Heart left ventricle (tissue), 16 donors: Measurements from ENCODE around the gene PHACTR3. TPM values are rescaled to one million over a fixed set of nuclear protein-coding genes. Genes with fewer than 3 reads are reported as not detected.

Experiments used
- ATAC-seq, 4 donors: fragments of 200-7000 bp; cut with Tn5 transposase; one replicate each; pipeline ENCODE4 v1.9.1; 2020 to 2022; ENCODE audit warnings: moderate library complexity in 4 of 4, mild to moderate bottlenecking in 3 of 4, moderate number of reproducible peaks in 1 of 4
- DNase-seq, 5 donors: peaks; one replicate each; pipeline ENCODE4 v3.0.0-alpha.2; 2020
- H3K27ac ChIP-seq, 12 donors: fragments of 200-600 bp; sonication (generic) in 4 of 12; one replicate each; pipeline versions ENCODE4 v1.5.0 to v1.8.0; 2016 to 2022; ENCODE audit warnings: mild to moderate bottlenecking in 2 of 12
- H3K27me3 ChIP-seq, 9 donors: fragments of 200-600 bp; sonication (generic) in 2 of 9; one replicate each; pipeline versions ENCODE4 v1.5.1 to v1.8.0; 2016 to 2022; ENCODE audit warnings: mild to moderate bottlenecking in 3 of 9
- H3K36me3 ChIP-seq, 9 donors: fragments of 200-600 bp; sonication (generic) in 2 of 9; one replicate each; pipeline versions ENCODE4 v1.5.0 to v1.8.0; 2018 to 2022; ENCODE audit warnings: mild to moderate bottlenecking in 2 of 9
- H3K4me1 ChIP-seq, 12 donors: fragments of 200-600 bp; sonication (generic) in 4 of 12; one replicate each; pipeline versions ENCODE4 v1.5.0 to v1.8.0; 2016 to 2022; ENCODE audit warnings: mild to moderate bottlenecking in 3 of 12
- H3K4me3 ChIP-seq, 12 donors: fragments of 200-600 bp; sonication (generic) in 4 of 12; one replicate each; pipeline versions ENCODE4 v1.5.0 to v1.8.0; 2017 to 2022; ENCODE audit warnings: mild to moderate bottlenecking in 9 of 12, moderate library complexity in 4 of 12
- H3K9me3 ChIP-seq, 12 donors: fragments of 200-600 bp; sonication (generic) in 4 of 12; one replicate each; pipeline versions ENCODE4 v1.5.0 to v1.8.0; 2016 to 2022; ENCODE audit warnings: mild to moderate bottlenecking in 1 of 12
- CTCF ChIP-seq, 12 donors: fragments of 200-600 bp; sonication (generic) in 4 of 12; IDR thresholded peaks; one replicate each; pipeline versions ENCODE4 v1.5.0 to v1.8.0; 2018 to 2022; ENCODE audit warnings: antibody characterized with exemption in 12 of 12, mild to moderate bottlenecking in 5 of 12
- POLR2A ChIP-seq, 2 donors: fragments of 450-650 bp; IDR thresholded peaks; one replicate each; pipeline ENCODE4 v1.6.1; 2017; ENCODE audit warnings: antibody characterized with exemption in 2 of 2, mild to moderate bottlenecking in 2 of 2, moderate library complexity in 2 of 2
- WGBS, 4 donors: extraction: QIAGEN DNeasy Blood & Tissue Kit in 2 of 4; methylation state at CpG; one replicate each; pipeline versions ENCODE4 v1.1.5 to v1.1.7; 2013 to 2018; 5-methylcytosine and 5-hydroxymethylcytosine counted together
- intact Hi-C, 10 donors: fragments of 100-400 bp; cut with DNase I; formaldehyde crosslinking; loops; one replicate each; pipeline versions ENCODE4 v1.11.1 to v1.14.2; 2022
- polyA plus RNA-seq, 2 donors: library from polyadenylated mRNA; stranded (reverse); fragments of 200-250 nt; gene quantifications; one replicate each; pipeline ENCODE4 v1.2.3, GENCODE V29; 2013
- total RNA-seq, 9 donors: library from RNA; depleted of rRNA in 2 of 9; stranded (reverse); fragments of >200 nt in 2 of 9; fragmentation: NEBNext Ultra II Directional in 3 of 9; extraction: Animal tissue kit (Norgen Biotek cat#: 25700) in 3 of 9; gene quantifications; one replicate each; pipeline versions ENCODE4 v1.1.0 to v1.2.4, GENCODE V29; 2016 to 2023
- donor health status: ischemic (EF 13 %, LVEDD 7.1; RV severe dilation, severe dysfunction).
- donor health status: healthy with polysubstance abuse.
- donor health status: DM: no; HTN: yes; CAD: no.
- donor health status: DM: no; HTN: no; CAD: no.
- donor health status: ischemic (EF 25% LVEDD 6.9; RV normal size, moderate dysfunction).
- donor health status: ischemic (EF 25% LVEDD 5.7; RV mildly dilated, moderate dysfunction).
- donor health status: healthy.
- donor health status: DM: yes; HTN: yes; CAD: no.
- donor health status: ischemic (EF 35%, LVEDD 5.7; RV mildly dilated, moderate dysfunction).
- donor health status: nonischemic (EF 11% LVEDD 7.7; RV severe dilation, severe dysfunction).
- donor health status: DM: yes; HTN: yes; CAD: no.
- donor health status: PGD.
- donor health status: ischemic (EF 29% LVEDD 5.4; RV normal size, mild dysfunction).
- donor health status: nonischemic (EF 23%, LVEDD 6.1; RV moderate dilation, normal function).

PHACTR3 gene
- total and polyA plus RNA-seq, 11 donors, result 0.19 to 14.6 (median 3.5) TPM

DNA sequence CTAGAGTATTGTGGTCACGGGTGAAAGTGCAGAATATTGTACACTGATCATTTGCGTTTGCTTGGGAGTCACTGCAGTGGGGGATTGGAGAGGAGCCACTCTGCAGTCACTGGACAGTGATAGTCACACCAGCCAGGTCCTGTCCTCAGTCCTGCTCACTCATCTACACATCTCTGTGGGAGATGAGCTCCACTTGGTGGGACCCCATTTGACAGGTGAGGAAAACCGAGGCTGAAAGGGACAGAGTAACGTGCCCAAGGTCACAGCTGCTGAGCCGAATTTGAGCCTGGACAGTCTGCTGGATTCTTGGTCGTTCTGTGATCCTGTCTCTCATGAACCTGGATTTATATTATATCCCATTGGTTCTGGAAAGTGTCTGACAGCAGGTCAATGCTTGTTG is 17.7 kb upstream of the PHACTR3 start:
- peaks cover 0 to 7% (median 0%) of the 10 kb centered on the region in 12 donors for H3K9me3 ChIP-seq
- H3K27me3 ChIP-seq, result no peaks in the 10 kb centered on the region
- no peak overlapping the region for H3K4me3 ChIP-seq
- ATAC-seq, result no peak
- WGBS, 4 donors, result 80 to 85% (median 81%) methylated on average over 6 of the region's 6 CpGs
- DNase-seq, result no peak
- intact Hi-C loops, result loop anchor here in 2 of 10 donors (10.0 kb wide), 1 partner anchor 248 kb away; no protein-coding TSS in a partner anchor
- H3K36me3 ChIP-seq, result no peaks in the 10 kb centered on the region
- peak overlapping the region in 2 of 12 donors; percentile 63 to 70 for H3K27ac ChIP-seq
- peaks cover 0 to 26% (median 10%) of the 10 kb centered on the region in 12 donors for H3K4me1 ChIP-seq
- TF ChIP-seq CTCF (IDR thresholded peaks at IDR 0.05) (no peak), POLR2A (IDR thresholded peaks at IDR 0.05) (no peak)

DNA sequence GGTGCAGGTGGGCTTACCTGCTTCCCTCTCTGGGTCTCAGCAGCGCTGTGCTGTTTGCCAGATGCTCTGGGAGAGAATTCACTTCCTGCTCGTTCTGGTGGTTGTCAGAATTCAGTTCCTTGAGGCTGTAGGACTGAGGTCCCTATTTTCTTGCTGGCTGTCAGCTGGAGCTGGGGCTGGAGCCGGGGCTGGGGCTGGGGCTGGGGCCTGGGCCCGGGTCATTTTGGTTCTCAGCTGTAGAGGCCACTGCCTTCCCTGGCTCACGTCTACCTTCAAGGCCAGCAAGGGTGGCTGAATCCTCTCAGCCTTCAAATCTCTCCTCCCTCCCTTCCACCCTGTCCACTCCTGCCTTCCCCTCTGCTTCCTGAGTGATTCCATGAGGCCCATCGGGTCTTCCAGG is 16.8 kb upstream of the PHACTR3 start:
- peak in 2 of 5 donors; percentile 4 to 26 for DNase-seq
- WGBS, 4 donors, result 74 to 82% (median 80%) methylated on average over 5 to 6 of the region's 6 CpGs
- no peak overlapping the region for H3K27ac ChIP-seq
- intact Hi-C loops, result loop anchor here in 2 of 10 donors (10.0 kb wide), 1 partner anchor 247 kb away; no protein-coding TSS in a partner anchor
- no peaks in the 10 kb centered on the region for H3K36me3 ChIP-seq
- H3K4me3 ChIP-seq, result no peak overlapping the region
- H3K9me3 ChIP-seq, result peaks cover 0 to 7% (median 0%) of the 10 kb centered on the region in 12 donors
- H3K4me1 ChIP-seq, result peaks cover 0 to 26% (median 8%) of the 10 kb centered on the region in 12 donors
- ATAC-seq, result no peak
- no peaks in the 10 kb centered on the region for H3K27me3 ChIP-seq
- no peak for TF ChIP-seq POLR2A (IDR thresholded peaks at IDR 0.05)
- TF ChIP-seq CTCF (IDR thresholded peaks at IDR 0.05), result no peak

GRCh38 chr20:59588236-59588855 is 16.0 kb upstream of the PHACTR3 start:
- Histone ChIP-seq H3K27me3 (no peaks in the 10 kb centered on the region), H3K9me3 (peaks cover 0 to 7% (median 0%) of the 10 kb centered on the region in 12 donors), H3K36me3 (no peaks in the 10 kb centered on the region), H3K27ac (no peak overlapping the region), H3K4me1 (peaks cover 0 to 20% (median 6%) of the 10 kb centered on the region in 12 donors), H3K4me3 (no peak overlapping the region)
- DNase-seq (peak in 1 of 5 donors; percentile 6), ATAC-seq (no peak)
- TF ChIP-seq POLR2A (IDR thresholded peaks at IDR 0.05) (no peak), CTCF (IDR thresholded peaks at IDR 0.05) (no peak)
- intact Hi-C loops, result loop anchor here in 3 of 10 donors (1.0 to 10.0 kb wide), 2 partner anchors 25 to 246 kb away; no protein-coding TSS in a partner anchor
- WGBS, 4 donors, result 83 to 87% (median 84%) methylated on average over 13 of the region's 13 CpGs

- H3K36me3 ChIP-seq, result no peaks in the 10 kb centered on the region
- no peak overlapping the region for H3K27ac ChIP-seq
- TF ChIP-seq CTCF (IDR thresholded peaks at IDR 0.05) (no peak), POLR2A (IDR thresholded peaks at IDR 0.05) (no peak)
- 88 to 96% (median 90%) methylated on average over 24 of the region's 24 CpGs for WGBS, 4 donors
- no peak overlapping the region for H3K4me3 ChIP-seq
- H3K27me3 ChIP-seq, result no peaks in the 10 kb centered on the region
- intact Hi-C loops, result loop anchor here in 2 of 10 donors (10.0 kb wide), 1 partner anchor 246 kb away; no protein-coding TSS in a partner anchor
- DNase-seq (peak in 1 of 5 donors; percentile 14), ATAC-seq (no peak)
- H3K4me1 ChIP-seq, result peaks cover 0 to 20% (median 6%) of the 10 kb centered on the region in 12 donors
- peaks cover 0 to 7% (median 0%) of the 10 kb centered on the region in 12 donors for H3K9me3 ChIP-seq
Observed at GRCh38 chr20:59589086-59589684, 15.2 kb upstream of the PHACTR3 start.
